NCI-H510A (cell line): Measurements from ENCODE around the gene ARFIP1.
"Not testable (repeated sequence)": the region's sequence is repeated elsewhere in the genome, so short reads cannot be mapped to it uniquely, and the experiment has no call there.

ENCODE experiments used
- DNase-seq: peaks from one replicate; lab custom pipeline; 2025; lab: John Stamatoyannopoulos, UW

The ARFIP1 gene

GRCh38 chr4:152843481-152844090 lies 63.8 kb downstream of the ARFIP1 start:
- no peak for DNase-seq

- no peak for DNase-seq
Measured at GRCh38 chr4:152847376-152847775, 67.6 kb downstream of the ARFIP1 start.

- DNase-seq = no peak
Measured at GRCh38 chr4:152848508-152848907, 68.8 kb downstream of the ARFIP1 start.

DNA sequence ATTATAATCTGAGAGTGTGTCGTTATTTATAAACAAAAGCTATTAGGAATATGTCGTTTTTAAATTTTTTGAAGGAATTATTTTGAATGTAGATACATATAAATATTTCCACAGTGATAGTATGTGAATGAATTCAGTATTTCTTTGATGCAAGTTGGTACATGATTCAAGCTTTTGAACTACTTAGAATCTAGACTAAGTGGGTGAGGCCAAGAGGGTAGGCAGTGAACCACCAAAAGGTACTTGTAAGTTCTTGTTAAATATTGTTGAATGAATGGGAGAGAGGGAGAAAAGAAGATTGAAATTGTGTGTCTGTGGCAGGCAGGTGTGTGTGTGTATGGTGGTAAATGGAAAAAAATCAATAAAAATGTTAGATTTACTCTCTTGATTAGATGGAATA lies 69.6 kb downstream of the ARFIP1 start:
- no peak for DNase-seq

DNA sequence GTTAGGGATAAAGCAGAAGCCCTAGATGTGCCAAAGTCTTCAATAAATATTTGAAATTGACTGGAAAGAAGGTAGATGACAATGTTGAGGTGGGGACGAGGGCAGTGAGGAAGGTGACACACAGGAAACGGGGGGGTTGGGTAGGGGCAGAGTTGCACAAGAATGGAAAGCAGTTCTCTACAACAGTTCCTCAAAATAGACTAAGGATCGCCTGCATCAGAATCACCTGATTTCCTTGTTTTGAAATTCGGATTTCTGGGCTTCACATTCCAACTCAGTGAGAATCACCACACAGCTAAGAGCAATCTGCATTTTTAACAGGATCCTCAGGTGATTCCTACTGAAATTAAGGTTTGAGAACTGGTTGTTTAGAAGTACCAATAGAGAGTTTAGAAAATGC lies 70.6 kb downstream of the ARFIP1 start:
- no peak for DNase-seq

DNA sequence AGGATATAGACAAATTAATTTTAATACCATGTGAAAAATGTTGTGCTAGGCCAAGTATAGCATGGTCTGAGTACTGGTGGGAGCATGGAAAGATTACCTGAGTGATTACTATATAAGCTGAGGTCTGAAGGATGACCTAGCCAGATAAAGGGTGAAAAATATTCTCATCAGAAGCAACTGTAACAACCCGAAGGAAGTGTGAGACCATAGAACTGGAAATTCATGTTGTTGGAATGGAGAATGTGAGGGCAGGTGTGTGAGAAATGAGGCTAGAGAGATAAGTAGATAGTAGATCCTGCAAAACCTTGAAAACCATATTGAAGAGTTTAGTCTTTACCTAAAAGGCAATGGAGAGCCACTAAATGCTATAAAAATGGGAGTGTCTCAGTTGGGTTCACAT lies 71.5 kb downstream of the ARFIP1 start:
- no peak for DNase-seq

DNA sequence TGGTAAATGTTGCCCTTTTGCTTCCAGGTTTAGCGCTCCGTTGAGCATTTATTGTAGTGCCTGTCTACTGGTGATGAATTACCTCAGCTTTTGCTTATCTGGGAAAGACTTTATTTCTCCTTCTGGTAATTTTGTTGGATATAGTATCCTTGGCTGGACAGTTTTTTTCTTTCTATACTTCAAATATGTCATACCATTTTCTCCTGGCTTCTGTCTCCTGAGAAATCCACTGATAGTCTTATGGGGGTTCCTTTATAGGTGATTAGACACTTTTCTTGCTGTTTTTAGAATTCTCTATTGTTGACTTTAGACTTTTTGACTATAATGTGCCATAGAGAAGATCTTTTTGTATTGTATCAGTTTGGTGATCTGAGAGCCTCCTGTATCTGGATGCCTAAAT lies 73.5 kb downstream of the ARFIP1 start:
- DNase-seq = no peak

DNA sequence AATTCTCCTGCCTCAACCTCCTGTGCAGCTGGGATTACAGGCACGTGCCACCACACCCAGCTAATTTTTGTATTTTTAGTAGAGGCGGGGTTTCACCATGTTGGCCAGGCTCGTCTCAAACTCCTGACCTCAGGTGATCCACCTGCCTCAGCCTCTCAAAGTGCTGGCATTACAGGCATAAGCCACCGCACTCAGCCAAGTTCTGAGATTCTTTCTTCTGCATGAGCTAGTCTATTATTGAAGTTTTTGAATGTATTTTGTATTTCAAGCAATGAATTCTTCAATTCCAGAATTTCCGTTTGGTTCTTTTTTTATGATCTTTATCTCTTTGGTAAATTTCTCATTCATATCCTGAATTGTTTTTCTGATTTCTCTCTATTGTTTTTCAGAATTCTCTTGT lies 74.3 kb downstream of the ARFIP1 start:
- not testable (repeated sequence) for DNase-seq

DNA sequence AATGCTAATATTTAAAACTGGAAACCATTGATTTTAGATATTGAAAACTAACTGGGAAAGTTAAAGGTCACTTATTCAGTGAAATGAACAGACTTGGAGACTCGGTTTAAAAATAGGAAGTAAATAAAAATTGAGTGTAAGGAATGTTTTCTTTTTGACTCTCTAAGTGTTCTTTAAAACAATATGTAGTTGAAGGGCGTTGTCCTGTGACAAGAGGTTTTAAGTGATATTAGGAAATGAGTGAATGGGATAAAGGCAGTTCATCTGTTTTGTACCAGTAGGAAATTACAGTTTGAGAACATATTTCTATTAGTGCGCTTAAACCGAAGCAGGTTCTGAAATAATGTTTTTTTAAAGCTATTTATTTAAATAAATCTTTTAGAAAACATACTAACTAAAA lies 77.2 kb downstream of the ARFIP1 start:
- DNase-seq = no peak

DNA sequence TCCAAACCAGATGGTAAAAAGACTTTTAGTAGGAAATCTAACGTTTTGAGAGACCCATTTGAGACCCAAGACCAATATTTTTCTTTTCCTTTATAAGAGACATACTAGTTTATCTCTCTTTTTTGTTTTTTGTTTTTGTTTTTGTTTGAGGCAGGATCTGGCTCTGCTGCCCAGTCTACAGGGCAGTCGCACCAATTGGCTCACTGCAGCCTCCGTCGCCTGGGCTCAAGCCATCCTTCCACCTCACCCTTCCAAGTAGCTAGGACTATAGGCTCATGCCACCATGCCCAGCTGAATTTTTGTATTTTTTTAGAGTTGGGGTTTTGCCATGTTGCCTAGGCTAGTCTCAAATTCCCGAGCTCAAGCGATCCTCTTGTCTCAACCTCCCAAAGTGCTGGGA lies 79.2 kb downstream of the ARFIP1 start:
- no peak for DNase-seq

DNA sequence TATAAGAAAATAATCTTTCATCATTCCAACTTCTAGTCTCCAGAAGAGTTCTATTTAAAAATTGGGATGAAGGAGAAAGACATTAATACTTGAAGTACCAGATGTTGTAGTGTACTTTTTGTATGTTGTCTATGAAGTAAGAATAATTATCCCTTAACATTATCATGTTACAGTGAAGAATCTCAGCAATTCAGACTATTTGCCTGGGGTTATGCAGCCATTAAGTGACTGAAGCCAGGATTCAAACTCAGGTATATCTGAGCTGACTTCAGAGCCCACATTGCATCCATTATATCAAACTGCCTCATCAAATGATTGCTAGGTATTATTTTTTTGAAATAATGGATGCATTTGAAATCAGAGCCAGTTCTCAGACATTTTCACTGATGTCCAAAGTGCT lies 80.3 kb downstream of the ARFIP1 start:
- DNase-seq = no peak

DNA sequence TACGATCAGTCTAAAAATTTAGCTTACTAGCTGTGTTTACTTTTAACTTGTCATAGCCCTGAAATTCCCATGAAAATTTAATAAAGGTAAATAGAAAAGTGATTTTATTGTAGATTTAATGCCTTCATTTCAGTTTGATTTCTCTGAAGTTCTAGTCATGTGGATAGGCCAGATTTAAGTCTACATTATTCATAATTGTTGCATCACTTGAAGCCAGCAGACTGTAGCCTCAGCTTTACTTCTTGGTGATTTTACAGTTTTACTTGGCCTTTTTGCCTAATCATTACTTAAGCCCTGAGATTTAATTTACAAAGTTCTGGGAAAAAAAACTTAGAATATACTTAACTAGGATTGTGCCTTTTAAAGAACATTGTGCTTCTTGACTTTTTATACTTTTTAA lies 82.9 kb downstream of the ARFIP1 start:
- no peak for DNase-seq

- DNase-seq = no peak
Measured at GRCh38 chr4:152864361-152864760, 84.6 kb downstream of the ARFIP1 start.

DNA sequence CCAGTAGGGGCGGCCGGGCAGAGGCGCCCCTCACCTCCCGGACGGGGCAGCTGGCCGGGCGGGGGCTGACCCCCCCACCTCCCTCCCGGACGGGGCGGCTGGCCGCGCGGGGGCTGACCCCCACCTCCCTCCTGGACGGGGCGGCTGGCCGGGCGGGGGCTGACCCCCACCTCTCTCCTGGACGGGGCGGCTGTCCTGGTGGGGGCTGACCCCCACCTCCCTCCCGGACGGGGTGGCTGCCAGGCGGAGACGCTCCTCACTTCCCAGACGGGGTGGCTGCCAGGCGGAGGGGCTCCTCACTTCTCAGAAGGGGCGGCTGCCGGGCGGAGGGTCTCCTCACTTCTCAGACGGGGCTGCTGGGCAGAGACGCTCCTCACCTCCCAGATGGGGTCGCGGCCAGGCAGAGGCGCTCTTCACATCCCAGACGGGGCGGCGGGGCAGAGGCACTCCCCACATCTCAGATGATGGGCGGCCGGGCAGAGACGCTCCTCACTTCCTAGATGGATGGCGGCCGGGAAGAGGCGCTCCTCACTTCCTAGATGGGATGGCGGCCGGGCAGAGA lies 86.8 kb downstream of the ARFIP1 start:
- not testable (repeated sequence) for DNase-seq

DNA sequence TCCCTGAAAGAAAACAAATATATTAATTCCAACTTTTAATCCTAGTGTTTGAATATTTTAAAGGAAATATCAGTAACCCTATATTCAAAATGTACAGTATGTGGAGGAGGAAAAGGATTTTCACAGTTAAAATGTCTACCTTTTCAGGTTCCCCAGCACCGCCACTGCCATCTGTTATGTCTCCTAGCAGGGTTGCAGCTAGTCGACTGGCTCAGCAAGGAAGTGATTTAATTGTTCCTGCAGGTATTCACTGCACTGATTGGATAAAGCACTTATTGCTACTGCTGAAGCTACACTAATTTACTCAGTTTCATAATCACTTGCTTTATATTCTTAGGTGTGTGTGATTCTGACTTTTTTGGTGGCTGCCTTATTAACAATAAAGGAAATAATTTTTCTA lies 90.9 kb downstream of the ARFIP1 start:
- no peak for DNase-seq

- DNase-seq = no peak
Measured at GRCh38 chr4:152875261-152875660, 95.5 kb downstream of the ARFIP1 start.

- DNase-seq = no peak
Measured at GRCh38 chr4:152877868-152878267, 98.1 kb downstream of the ARFIP1 start.

DNA sequence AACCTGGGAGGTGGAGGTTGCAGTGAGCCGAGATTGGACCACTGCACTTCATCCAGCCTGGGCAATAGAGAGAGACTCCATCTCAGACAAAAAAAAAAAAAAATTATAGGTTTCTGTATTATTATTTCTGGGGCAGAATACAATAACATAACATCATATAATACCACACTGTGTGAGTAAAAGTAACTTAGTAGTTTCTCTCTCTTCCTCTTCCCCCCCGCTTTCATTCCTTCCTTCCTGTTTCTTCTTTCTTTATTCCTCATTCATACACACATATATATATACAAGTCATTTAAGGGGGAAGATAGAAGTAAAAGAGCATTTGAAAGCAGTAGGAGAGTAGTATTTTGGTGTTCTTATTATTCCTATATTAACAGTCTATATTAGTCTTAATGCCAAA lies 100.5 kb downstream of the ARFIP1 start:
- no peak for DNase-seq

DNA sequence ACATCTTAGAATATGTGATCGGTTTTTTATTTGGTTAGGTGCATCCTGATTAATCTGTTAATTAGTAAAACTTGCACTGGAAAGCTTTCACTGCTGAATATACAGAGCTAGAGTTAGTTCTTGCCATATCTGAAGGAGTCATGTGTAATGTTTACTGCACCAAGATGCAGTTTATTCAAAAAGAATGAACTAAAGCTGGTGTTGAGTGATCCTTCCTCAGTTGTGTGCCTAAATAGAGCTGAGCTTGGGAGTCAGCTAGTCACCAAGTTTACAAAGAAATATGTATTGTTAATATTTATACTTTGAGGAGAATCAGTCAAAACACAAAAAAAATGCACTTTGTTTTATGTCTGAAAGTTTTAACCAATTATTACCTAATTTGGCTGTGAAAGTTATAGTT lies 102.2 kb downstream of the ARFIP1 start:
- no peak for DNase-seq

DNA sequence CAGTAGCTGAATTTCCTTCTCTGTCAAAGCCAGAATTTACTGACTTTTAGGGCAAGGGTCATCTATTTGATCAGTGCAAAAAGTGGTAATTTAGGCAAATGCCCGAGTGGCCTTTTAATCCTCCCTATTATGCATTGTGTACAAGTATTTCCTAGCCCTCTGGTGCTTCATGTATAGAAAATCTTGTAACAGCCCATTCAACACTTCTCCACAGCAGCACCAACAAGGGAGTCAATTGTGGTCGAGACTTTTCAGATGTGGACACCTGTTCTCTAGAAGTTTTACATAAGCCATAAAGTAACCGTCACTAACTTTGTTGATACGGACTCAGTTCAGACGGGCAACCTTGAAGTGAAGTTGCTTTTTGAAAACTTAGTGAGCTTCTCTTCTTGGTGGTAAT lies 105.4 kb downstream of the ARFIP1 start:
- DNase-seq = no peak

DNA sequence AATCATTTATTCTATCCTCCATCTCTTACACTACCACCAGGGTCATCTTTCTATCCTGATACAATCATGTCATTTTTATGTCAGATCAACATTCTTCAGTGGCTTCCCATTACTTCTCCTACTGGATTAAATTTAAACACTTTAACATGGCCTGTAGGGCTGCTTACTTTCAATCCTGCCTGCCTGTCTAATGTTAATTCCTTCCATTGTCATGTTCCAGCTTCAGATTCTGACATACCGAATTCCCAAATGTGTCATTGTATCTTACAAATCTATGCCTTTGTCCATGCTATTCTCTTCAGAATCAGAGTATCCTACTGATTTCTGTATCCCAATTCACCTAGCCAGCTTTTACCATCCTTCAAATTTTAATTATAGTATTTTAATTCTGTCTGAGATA lies 106.4 kb downstream of the ARFIP1 start:
- no peak for DNase-seq

GRCh38 chr4:152887981-152888380 lies 108.2 kb downstream of the ARFIP1 start:
- DNase-seq = no peak

GRCh38 chr4:152892974-152893373 lies 113.2 kb downstream of the ARFIP1 start:
- DNase-seq = no peak

GRCh38 chr4:152894673-152895072 lies 114.9 kb downstream of the ARFIP1 start:
- DNase-seq = no peak
